GM19372 (cell line): ENCODE measurements around the gene BSND.
"Not testable (repeated sequence)": the region's sequence is repeated elsewhere in the genome, so short reads cannot be mapped to it uniquely, and the experiment has no call there.

ENCODE experiments used
- ATAC-seq: cut with Tn5 transposase; IDR thresholded peaks from one replicate; pipeline ENCODE4 v1.9.1; 2021; ENCODE audit warnings: mild to moderate bottlenecking, low read depth, moderate library complexity; ENCODE audit not compliant: unreplicated experiment

The BSND gene

DNA sequence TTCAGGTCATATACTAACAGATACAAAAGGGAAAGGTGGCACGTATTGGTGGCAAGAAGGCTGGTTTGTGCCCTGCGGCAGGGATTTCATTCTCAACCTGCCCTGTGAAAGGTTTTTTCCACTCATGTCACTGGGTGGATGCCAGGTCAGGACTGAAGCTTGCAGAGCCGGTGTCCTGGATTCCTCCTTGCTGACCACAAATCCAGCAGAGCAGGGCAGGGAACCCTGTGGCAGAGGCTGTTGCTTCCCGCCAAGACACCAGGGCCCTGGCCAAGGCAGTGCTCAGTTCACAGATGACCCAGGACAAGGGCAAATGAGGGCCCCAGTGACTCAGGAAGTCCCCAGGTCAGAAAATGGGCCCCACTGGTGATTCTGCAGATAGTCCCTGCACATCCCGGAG is 16.4 kb downstream of the BSND start:
- no peak for ATAC-seq

DNA sequence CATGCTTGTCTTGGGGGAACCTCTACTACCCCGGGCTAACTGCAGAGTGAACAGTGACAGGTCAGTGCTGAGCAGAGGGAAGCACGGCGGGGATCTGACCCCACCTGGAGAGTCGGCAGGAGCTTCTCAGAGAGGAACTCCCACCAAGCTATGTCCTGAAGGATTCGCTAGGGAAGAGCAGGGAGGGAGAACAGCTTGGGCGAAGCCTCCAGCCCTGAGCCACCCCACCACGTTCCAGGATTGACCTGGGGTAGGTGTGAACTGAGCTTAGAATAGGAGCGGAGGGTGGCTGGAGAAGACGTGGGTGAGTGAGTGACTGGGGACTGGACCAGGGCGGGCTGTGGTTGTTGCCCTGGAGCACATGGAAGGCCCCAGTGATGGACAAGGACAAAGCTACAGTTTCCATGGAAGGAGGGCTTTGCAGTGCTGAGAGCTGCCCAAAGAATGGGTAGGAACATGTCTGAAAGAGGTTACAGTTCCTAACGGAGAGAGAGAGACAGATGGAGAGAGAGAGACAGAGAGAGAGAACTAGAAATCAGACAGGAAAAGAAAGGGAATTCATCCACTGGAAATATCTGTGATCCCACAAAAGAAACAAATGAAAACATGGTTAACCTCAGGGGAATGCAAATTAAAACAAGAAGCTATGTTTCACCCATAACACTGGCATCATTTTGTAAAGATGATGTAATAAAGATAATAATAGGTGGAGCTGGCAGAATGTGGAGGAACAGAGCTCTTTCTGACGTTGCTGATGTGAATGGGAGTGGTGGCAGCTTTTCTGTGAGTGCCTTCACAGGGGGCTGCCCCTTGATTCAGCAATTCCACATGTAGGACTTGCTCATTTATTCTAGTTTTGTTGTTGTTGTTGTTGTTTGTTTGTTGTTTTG is 17.2 kb downstream of the BSND start:
- ATAC-seq, result no peak

DNA sequence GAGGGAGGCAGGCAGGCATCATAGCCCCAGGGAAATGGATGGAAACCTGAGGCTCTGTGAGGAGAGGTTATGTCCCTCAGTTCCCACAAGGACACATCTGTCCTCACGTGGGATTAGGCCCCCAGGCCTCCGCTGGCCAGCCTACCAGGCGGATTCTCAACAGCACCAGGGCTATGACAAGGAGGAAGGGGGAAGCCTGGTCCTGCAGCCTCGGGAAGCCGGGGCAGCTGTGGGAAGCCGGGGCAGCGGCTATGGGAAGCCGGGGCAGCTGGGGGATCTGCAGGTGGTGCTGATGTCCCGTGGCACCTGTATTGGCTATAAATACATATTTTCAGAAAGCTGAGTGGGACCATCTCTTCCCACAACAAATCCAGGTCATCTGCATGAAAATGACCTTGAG is 19.7 kb downstream of the BSND start:
- ATAC-seq, result no peak

DNA sequence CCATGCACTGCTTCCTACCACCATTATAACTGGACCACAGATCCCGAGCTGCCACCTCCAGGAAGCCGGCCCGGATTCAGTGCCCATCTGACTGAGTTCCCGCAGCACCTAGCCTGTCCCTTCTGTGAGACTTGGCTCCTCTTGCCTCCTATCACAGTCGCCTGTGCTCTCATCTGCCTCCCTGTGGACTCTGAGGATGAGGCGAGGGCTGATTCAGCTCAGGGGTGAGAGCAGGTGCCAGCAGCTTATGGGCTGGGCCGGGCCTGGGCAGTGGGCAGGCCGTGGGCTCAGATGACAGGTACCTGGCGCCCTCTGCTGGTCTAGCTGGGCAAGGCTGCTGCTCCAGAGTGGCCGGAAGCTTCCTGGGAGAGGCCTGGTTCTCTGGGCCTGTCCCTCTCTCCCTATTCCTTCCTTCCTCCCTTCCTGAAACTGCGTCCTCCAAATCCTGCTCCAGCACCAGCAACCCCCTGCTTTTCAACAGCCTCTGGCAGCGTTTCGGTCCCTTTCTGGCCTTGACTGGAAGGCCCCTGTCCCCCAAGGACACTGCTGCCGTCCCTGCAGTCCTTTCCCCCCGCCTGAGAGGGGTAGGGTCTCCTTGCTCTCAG is 23.3 kb downstream of the BSND start:
- ATAC-seq, result peak; percentile 88

DNA sequence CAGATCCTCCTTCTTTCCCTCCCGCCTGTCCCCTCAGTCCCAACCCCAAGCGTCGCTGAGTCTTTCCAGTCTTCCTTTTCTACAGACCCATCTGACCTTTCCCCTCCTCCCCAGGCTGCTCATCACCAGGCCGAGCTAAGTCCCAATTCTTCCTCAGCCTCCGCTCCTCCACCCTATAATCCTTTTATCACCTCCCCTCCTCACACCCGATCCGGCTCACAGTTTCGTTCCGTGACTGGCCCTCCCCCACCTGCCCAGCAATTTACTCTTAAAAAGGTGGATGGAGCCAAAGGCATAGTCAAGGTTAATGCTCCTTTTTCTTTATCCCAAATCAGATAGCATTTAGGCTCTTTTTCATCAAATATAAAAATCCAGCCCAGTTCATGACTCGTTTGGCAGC is 25.4 kb downstream of the BSND start:
- not testable (repeated sequence) for ATAC-seq

DNA sequence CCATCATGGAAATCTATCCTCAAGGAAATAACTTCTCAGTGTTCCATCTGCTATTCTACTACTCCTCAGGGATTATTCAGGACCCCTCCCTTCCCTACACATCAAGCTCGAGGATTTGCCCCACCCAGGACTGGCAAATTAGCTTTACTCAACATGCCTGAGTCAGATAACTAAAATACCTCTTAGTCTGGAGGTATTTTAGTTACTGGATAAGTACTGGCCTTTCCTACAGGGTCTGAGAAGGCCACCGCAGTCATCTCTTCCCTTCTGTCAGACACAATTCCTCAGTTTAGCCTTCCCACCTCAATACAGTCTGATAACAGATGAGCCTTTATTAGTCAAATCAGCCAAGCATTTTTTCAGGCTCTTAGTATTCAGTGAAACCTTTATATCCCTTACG is 27.9 kb downstream of the BSND start:
- ATAC-seq, result not testable (repeated sequence)

DNA sequence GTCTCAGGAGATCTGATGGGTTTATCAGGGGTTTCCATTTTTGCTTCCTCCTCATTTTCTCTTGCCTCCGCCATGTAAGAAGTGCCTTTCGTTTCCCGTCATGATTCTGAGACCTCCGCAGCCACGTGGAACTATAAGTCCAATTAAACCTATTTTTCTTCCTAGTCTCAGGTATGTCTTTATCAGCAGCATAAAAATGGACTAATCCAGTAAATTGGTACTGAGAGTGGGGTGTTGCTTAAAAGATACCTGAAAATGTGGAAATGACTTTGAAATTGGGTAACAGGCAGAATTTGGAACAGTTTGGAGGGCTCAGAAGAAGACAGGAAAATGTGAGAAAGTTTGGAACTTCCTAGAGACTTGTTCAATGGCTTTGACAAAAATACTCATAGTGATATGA is 32.4 kb downstream of the BSND start:
- not testable (repeated sequence) for ATAC-seq

DNA sequence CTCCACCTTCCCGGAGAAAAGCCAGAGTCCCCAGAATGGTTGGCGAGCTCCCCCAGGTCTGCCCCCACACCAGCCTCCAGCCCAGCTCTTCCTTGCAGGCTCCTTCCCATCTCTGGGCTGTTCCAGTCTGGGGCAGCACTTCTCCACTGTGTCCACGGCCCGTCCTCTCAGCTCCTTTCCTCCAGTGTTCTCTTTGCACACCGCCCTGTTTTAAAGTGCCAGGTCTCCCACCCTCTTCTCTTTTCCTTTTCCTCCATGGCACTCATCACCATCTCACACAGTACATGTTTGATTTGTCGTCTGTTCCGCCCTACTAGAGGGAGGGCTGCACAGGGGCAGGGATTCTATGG is 34.5 kb downstream of the BSND start:
- no peak for ATAC-seq

DNA sequence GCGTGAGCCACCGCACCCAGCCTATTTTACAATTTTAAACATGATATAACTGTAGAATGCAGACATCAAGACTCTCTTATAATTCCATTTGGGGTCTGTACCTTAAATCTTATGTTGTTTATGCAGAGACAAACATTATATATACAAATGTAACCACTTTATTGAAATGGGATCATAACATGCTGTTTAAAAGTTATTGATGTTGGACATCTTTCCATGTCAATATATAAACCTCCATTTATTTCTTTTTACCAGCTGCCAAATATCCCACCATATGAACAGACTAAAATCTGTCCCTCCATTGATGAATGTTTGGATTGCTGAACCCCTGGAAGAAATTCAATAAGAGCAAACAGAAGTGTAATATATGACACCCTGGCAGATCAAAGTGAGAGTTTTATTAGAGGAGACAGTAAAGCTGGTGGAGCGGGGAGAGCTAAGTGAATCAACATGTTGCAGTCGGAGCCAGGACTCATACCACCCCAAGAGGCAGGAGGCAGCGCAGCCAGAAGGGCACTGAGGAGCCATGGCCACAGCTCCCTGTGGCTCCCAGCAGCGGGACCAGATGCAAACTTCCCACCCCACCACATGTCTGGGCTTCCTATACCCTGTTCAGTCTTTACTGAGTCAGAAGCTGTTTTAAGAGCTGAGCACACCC is 35.9 kb downstream of the BSND start:
- ATAC-seq, result no peak

DNA sequence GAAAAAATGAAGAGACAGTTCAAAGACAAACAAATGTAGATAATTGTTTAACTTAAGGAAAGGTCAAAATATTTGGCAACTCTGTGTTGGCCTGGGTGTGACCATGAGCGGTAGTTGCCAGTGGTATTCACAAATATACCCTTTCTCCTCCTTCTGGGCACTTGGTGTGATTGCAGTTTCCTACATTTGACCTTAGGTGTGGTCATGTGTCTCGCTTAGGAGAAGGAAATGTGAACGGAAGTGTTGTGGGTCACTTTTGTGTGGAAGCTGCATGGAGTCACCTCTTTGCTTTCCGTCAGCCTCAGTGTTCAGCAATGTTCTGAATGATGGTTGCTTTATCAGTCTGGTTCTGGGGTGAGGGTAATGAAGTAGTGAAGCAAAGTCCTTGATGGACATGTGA is 37.2 kb downstream of the BSND start:
- no peak for ATAC-seq

DNA sequence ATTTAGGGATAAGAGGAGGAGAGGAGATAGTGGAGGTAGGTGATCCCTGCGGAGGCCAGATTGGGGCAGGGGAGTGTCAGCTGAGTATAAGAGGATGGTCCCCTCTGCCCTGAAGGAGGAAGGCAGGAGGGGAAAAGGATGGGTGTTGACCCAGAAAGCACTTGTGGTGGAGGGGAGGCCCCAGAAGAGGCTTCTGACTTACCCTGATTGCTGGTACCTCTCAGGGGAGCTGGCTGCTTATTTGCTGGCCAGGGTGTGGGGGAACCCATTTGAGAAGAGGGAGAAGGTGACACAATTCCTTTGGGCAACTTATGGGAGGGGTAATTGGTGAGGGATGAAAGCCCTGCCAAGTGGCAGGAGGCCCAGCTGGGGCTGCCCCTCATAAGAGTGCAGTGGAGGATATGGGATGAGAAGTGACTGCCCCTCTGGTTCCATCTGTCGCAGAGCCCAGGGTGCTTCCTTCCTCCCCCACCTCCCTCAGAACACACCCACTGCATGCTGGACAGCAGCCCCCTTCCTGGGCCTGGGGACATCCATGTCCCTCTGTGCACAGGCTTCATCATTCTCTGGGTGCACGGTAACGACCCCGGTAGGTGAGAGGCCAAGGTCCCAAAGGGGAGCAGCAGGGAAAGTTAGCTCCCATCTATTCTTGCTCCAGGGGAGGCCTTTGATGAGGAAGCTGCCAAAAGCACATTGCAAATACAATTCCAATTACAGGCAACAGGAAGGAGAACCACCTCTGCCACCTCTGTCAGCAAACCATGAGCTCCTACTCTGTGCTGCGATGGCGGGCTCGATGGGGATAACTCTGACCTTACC is 39.2 kb downstream of the BSND start:
- no peak for ATAC-seq

DNA sequence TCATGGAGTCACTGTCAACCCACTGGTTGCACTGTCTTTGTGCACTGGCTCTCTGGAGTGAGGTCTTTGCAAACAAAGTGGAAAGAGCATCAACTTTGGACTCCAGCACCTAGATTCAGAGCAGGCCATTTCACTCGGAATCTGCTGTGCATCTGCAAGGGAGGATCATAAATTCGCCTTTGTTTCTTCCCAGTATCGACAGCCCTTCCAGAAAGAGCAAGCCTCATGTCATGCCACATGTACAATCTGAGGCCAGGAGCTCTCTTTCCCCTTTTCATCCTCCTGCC is 39.8 kb downstream of the BSND start:
- ATAC-seq, result no peak

DNA sequence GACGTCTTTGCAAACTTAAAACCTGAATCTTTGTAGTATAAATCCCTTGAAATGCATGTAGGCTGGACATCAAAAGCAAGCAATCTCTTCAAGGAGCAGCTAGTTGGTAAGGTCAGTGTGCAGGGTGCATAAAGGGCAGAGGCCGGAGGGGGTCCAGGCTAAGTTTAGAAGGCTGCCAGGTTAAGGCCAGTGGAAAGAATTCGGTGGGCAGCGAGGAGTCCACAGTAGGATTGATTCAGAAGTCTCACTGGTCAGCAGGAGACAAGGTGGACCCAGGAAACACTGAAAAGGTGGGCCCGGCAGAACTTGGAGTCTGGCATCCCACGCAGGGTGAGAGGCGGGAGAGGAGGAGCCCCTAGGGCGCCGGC is 40.2 kb downstream of the BSND start:
- ATAC-seq, result no peak

DNA sequence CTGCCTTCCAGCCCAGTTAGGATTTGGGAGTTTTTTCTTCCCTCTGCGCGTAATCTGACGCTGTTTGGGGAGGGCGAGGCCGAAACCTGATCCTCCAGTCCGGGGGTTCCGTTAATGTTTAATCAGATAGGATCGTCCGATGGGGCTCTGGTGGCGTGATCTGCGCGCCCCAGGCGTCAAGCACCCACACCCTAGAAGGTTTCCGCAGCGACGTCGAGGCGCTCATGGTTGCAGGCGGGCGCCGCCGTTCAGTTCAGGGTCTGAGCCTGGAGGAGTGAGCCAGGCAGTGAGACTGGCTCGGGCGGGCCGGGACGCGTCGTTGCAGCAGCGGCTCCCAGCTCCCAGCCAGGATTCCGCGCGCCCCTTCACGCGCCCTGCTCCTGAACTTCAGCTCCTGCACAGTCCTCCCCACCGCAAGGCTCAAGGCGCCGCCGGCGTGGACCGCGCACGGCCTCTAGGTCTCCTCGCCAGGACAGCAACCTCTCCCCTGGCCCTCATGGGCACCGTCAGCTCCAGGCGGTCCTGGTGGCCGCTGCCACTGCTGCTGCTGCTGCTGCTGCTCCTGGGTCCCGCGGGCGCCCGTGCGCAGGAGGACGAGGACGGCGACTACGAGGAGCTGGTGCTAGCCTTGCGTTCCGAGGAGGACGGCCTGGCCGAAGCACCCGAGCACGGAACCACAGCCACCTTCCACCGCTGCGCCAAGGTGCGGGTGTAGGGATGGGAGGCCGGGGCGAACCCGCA is 40.8 kb downstream of the BSND start, which contains the start of gene PCSK9:
PCSK9 (plus strand) TSS at position 207 of the 741 bp plus-strand sequence; CDS start at position 497, 290 bp downstream.
- ATAC-seq, result no peak

DNA sequence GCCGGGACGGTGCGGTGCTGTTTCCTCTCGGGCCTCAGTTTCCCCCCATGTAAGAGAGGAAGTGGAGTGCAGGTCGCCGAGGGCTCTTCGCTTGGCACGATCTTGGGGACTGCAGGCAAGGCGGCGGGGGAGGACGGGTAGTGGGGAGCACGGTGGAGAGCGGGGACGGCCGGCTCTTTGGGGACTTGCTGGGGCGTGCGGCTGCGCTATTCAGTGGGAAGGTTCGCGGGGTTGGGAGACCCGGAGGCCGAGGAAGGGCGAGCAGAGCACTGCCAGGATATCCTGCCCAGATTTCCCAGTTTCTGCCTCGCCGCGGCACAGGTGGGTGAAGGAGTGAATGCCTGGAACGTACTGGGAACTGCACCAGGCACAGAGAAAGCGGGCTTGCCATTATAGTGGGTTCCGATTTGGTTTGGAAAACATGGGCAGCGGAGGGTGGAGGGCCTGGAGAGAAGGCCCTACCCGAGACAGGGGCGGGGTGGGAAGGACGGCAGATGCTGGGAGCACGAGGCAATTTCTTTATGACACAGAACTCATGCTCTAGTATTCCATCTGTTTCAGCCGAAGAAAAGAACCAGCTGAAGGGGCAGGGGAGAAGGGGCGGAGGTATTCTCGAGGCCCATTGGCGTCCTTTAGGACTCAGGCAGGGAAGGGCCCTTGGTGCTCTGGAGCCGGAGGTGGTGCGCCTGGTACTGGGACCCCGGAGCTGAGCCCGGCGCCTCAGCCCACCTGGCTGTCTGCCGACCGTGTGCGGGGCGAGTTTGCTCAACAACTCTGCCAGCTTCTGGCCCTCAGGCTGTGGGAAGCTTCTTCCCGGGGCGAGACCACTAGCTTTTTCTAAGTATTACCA is 41.6 kb downstream of the BSND start:
- ATAC-seq, result no peak

DNA sequence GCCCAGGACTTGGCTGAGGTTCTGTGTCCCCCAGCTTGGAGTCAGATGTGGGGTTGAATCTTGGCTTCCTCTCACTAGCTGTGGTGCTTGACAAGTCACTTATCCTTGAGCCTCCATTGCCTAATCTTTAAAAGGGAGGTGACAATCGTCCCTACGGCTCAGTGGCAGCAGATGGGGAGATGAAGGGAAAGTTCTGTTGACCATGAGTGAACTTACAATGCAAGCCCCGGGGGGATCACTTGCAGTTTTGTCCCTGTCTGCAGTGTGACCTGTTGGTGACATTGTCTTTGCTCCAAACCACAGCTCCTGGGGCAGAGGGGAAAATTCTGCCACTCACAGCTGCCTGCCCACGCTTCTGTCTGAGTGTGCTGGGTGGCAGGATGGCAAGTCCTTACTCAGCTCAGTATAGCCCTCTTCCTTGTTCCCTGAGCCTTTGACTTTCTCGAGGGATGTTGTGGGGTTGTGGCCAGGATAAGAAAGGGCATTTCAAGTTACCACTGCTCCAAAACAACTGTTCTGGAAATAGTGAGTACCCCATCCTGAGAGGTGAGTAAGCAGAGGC is 42.3 kb downstream of the BSND start:
- ATAC-seq, result no peak

DNA sequence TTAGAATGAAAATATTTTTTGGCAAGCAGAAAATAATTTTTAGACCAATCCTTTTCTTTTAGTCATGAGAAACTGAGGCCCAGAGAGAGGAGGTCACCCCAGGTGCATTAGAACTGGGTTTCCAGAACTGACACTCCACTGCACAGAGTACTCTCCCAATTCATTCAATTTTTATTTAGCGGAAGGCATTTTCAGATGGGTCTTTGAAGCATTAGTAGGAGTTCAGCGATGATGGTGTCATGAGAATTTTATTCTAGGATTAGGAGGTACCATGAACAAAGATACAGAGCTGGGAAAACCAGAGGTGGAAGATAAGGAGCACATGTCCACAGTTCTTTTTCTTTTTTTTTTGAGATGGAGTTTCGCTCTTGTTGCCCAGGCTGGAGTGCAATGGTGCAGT is 42.9 kb downstream of the BSND start:
- no peak for ATAC-seq

DNA sequence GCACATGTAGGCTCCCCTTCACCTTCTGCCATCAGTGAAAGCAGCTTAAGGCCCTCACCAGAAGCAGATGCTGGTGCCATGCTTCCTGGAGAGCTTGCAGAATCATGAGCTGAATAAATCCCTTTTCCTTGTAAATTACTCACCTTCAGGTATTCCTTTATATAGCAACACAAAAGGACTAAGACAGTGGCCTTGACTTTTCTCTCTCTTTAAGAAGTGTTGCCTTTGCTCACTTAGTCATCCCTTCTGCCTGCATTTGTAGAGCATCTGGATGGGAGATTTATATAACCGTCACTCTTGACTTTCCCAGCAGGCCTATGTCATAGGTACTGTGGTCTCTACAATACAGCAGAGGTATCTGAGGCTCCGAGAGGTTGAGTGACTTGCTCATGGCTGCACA is 44.3 kb downstream of the BSND start:
- no peak for ATAC-seq

DNA sequence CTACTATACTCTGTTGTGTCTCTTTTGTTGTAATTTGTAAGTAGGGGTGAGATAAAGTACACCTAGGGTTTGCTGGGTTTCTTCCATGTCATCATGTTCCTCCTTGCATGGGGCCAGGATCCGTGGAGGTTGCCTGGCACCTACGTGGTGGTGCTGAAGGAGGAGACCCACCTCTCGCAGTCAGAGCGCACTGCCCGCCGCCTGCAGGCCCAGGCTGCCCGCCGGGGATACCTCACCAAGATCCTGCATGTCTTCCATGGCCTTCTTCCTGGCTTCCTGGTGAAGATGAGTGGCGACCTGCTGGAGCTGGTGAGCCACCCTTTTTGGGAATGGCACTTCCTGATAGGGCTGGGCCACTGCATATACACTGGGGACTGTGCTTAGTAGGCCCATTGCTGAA is 45.0 kb downstream of the BSND start:
- ATAC-seq, result no peak
